ENCODE results near the gene PELI2. TPM values are rescaled to one million over a fixed set of nuclear protein-coding genes. Genes with fewer than 3 reads are reported as not detected.

Gene PELI2
- total RNA-seq, 2 donors from 2014 or later: 11.3 to 11.7 TPM

DNA sequence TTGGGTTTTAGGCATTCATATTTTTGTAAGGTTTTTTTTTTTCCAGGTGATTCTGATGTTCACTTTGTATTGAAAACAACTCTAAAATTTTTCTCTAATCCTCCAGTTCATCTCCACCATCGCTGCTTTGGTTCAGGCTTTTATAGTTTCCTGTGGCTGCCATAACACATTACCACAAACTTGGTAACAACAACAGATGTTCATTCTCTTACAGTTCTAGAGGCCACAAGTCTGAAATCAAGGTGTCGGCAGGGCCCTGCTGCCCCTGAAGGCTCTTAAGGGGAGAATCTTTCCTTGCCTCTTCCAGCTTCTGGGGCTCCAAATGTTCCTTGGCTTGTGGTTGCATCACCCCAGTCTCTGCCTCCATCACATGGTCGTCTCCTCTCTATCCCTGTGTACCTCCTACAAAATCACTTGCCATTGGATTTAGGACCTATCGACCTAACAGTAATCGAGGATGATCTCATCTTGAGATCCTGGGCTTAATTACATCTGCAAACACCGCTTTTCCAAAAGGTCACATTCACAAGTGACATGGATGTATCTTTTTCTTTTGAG is 55.2 kb downstream of the PELI2 start:
- Mint-ChIP-seq H3K36me3 (ENCODE audit: insufficient read depth in 2 of 2) (peaks cover 3 to 4% of the 10 kb centered on the region in 2 donors), H3K27ac (no peak overlapping the region), H3K4me3 (peak overlapping the region; percentile 32 to 54), H3K27me3 (ENCODE audit: low read depth) (no peaks in the 10 kb centered on the region), H3K9me3 (peaks cover 0 to 3% of the 10 kb centered on the region in 2 donors), H3K4me1 (ENCODE audit: low read depth) (peaks cover 50% of the 10 kb centered on the region)
- ATAC-seq (replicated peaks in 1 of 2): peak in 1 of 2 donors; percentile 44
- no peak for DNase-seq

DNA sequence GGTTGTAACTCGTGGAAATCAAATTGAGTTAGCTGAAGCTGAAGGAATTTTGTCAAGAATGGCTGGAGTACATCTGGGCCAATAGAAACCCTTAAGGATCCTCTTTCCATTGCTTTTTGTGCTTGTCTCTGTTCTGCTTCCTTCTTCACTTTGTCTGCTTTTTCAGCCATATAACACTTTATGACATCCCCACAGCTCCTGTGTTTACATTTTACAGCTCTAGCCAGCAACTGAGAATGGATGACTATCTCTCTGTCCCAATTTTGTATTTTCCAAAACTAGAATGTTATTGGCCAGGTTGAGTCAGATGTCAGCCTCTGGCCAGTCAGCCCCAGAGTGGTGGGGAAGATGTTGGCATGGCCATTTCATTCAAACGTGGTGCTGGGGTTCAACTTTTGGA is 57.6 kb downstream of the PELI2 start:
- DNase-seq (no peak), ATAC-seq (replicated peaks in 1 of 2) (no peak)
- Mint-ChIP-seq H3K27me3 (ENCODE audit: low read depth) (no peaks in the 10 kb centered on the region), H3K4me1 (ENCODE audit: low read depth) (peaks cover 40% of the 10 kb centered on the region), H3K4me3 (no peak overlapping the region), H3K27ac (peak overlapping the region; percentile 3), H3K9me3 (peaks cover 0 to 3% of the 10 kb centered on the region in 2 donors), H3K36me3 (ENCODE audit: insufficient read depth in 2 of 2) (peaks cover 3 to 4% of the 10 kb centered on the region in 2 donors)

DNA sequence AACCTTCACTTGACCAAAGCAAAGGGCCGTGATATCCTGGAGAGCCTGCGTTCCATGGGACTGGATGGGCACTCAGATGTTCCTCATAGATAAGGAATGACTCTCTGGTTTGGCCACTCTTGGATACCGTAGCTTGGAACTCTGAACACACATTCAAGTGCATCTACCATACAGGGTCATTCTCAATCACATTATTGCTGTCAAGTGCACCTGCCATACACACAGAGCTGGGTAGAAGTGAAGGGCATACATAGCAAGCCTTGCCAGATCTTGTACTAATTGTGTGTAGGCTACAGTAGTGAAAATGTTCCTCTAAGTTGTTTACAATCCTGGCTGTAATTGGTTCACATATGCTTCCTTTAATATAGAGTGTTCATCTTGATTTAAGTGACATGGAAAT is 58.3 kb downstream of the PELI2 start:
- ATAC-seq (replicated peaks in 1 of 2) (no peak), DNase-seq (no peak)
- Mint-ChIP-seq H3K4me3 (no peak overlapping the region), H3K36me3 (ENCODE audit: insufficient read depth in 2 of 2) (peaks cover 3 to 4% of the 10 kb centered on the region in 2 donors), H3K27ac (no peak overlapping the region), H3K4me1 (ENCODE audit: low read depth) (peaks cover 34% of the 10 kb centered on the region), H3K9me3 (peaks cover 0 to 3% of the 10 kb centered on the region in 2 donors), H3K27me3 (ENCODE audit: low read depth) (no peaks in the 10 kb centered on the region)

DNA sequence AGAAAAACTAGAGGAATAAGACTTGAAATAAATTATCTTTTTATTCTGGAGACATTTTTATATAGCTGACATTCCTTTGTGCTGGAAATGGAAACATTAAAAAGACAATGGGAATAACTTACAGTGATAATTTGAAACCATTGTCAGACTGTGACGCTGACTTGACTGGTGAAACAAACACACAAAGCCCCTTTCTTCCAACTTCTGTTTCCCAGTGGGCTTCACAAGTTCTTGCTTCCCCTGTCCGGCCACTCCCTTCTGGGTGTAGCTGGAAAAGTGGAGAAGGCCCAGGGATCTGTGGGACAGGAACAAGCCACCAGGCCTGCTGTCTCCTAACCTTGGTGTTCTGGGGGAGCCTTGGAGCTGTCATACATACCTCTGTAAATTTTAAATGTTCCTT is 58.8 kb downstream of the PELI2 start:
- Mint-ChIP-seq H3K27ac (no peak overlapping the region), H3K27me3 (ENCODE audit: low read depth) (no peaks in the 10 kb centered on the region)

DNA sequence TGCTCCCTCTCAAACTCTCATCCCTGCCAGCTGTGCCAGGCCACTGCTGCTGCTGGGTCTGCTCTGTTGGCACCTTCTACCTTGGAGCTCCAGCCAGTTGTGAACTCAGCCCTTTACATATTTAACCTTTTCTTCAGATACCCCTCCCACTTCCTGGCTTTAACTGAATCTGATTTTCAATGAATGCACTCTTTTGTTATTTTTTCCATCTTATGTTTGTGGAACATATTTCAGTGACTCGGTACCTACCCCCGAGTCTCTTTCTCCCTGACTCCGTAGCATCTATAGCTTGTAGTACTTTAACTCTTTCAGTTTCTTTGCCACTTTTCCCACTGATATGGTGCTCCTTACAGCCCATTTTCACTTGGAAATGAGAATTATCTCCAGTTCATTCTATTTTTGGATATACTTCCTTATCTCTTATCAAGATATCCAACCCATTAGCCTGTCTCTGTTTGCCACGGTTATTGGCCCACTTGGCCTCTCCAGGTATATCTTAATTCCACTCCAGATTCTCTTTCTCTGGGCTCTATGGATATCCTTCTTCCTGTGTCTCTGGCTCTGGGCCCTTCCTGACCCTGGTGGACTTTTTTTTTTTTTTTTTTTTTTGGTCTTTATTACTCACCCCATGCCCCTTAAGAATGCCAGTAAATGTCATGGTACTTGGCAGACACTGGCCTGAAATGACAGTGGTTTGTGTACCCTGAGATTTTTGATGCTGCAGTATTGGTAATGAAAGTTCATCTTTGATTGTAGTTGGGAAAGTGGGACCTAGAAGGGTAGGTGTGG is 62.7 kb downstream of the PELI2 start:
- ATAC-seq (replicated peaks in 1 of 2) (no peak), DNase-seq (no peak)
- Mint-ChIP-seq H3K36me3 (ENCODE audit: insufficient read depth in 2 of 2) (peaks cover 0 to 1% of the 10 kb centered on the region in 2 donors), H3K27ac (no peak overlapping the region), H3K4me3 (no peak overlapping the region), H3K9me3 (no peaks in the 10 kb centered on the region), H3K4me1 (ENCODE audit: low read depth) (peaks cover 2% of the 10 kb centered on the region), H3K27me3 (ENCODE audit: low read depth) (no peaks in the 10 kb centered on the region)

More for the DNA sequence above, 58.8 kb downstream of the PELI2 start:
- ATAC-seq (replicated peaks in 1 of 2): no peak
- Mint-ChIP-seq H3K4me3 (no peak overlapping the region), H3K9me3 (peaks cover 0 to 3% of the 10 kb centered on the region in 2 donors), H3K36me3 (ENCODE audit: insufficient read depth in 2 of 2) (peaks cover 3 to 4% of the 10 kb centered on the region in 2 donors), H3K4me1 (ENCODE audit: low read depth) (peaks cover 29% of the 10 kb centered on the region)
- DNase-seq: no peak

DNA sequence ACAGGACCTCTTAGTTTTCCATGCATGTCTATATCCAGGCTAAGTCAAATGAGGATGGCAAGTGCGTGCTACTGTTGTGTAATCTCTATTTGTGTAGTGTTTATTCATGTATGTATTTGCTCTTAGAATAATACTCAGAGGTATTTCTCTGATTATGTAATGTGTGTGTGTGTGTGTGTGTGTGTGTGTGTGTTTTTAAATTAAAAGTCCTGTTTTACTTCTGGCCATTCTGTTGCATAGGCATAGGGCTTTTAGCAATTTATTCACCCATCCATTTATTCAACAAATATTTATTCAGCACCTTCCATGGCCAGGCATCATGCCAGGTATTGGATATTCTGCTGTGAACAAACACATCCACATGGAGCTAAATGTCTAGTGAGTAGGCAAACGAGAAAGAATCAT is 63.5 kb downstream of the PELI2 start:
- DNase-seq: no peak
- Mint-ChIP-seq H3K27ac (no peak overlapping the region), H3K27me3 (ENCODE audit: low read depth) (no peaks in the 10 kb centered on the region), H3K9me3 (no peaks in the 10 kb centered on the region), H3K4me3 (no peak overlapping the region), H3K36me3 (ENCODE audit: insufficient read depth in 2 of 2) (peaks cover 0 to 1% of the 10 kb centered on the region in 2 donors), H3K4me1 (ENCODE audit: low read depth) (no peaks in the 10 kb centered on the region)
- ATAC-seq (replicated peaks in 1 of 2): no peak

DNA sequence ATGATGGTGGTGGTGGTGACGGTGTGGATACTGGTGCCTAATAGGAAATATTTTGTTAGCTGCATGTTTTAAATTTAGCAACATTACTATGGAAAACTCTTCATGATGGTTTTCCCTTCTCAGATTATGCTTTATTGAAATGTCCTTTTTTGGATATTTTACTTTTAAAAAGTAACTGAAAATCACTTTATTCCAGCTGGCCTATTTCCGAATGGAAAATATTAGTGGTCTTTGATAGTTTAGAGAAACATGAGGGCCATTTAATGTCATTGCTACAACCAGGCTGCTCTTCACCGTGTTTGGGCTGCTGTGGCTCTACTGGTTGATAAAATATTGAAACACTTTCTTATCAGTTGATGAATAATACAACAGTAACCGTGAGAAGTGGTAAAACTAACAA is 64.2 kb downstream of the PELI2 start:
- Mint-ChIP-seq H3K27ac (no peak overlapping the region), H3K4me1 (ENCODE audit: low read depth) (no peaks in the 10 kb centered on the region), H3K27me3 (ENCODE audit: low read depth) (no peaks in the 10 kb centered on the region), H3K9me3 (no peaks in the 10 kb centered on the region), H3K4me3 (no peak overlapping the region), H3K36me3 (ENCODE audit: insufficient read depth in 2 of 2) (peaks cover 0 to 1% of the 10 kb centered on the region in 2 donors)
- DNase-seq (no peak), ATAC-seq (replicated peaks in 1 of 2) (no peak)

DNA sequence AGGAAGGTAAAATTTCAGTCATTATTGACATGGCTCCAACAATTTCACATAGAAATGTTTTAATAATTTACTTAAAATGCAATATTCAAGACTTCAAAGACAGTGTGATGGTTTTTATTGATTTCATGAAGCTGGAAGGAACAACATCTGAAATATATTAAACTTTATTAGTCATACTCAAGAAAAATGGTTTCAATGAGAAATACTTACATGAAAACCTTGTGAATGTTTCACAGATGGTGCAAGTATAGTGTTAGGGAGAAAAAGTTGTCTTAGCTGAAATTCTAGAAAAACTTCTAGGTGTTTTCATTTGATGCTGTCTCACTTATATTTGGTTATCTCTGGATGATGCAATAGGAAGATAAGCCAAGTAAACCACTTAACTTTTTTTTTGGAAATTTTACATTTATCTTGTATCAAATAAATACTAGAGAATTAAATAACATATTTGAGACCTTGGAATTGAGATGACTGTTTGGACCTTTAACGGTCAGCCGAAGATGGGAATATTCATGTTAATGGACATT is 65.5 kb downstream of the PELI2 start:
- H3K9me3 Mint-ChIP-seq: no peaks in the 10 kb centered on the region
- no peak overlapping the region for H3K27ac Mint-ChIP-seq
- H3K4me1 Mint-ChIP-seq (ENCODE audit: low read depth): no peaks in the 10 kb centered on the region
- no peak overlapping the region for H3K4me3 Mint-ChIP-seq
- ATAC-seq (replicated peaks in 1 of 2): no peak
- DNase-seq: no peak
- H3K27me3 Mint-ChIP-seq (ENCODE audit: low read depth): no peaks in the 10 kb centered on the region
- H3K36me3 Mint-ChIP-seq (ENCODE audit: insufficient read depth in 2 of 2): peaks cover 0 to 1% of the 10 kb centered on the region in 2 donors

DNA sequence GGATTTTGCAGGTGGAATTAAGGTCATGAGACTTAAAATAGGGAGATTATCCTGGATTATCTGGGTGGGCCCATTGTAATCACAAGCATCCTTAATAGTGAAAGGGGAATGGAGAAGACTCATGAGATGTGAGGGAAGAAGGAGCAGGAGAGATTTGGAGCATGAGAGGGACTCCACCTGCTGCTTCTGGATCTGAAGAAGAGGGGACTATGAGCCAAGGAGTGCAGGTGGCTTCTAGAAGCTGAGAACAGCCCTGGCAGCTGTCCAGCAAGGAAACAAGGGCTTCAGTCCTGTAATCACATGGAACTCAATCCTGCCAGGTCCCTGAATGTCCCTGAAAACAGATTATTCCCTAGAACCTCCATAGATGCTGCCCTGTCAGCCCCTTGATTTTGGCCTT is 67.8 kb downstream of the PELI2 start:
- Mint-ChIP-seq H3K4me3 (no peak overlapping the region), H3K27ac (no peak overlapping the region), H3K36me3 (ENCODE audit: insufficient read depth in 2 of 2) (peaks cover 0 to 1% of the 10 kb centered on the region in 2 donors), H3K4me1 (ENCODE audit: low read depth) (no peaks in the 10 kb centered on the region), H3K27me3 (ENCODE audit: low read depth) (no peaks in the 10 kb centered on the region), H3K9me3 (no peaks in the 10 kb centered on the region)
- DNase-seq (no peak), ATAC-seq (replicated peaks in 1 of 2) (no peak)

DNA sequence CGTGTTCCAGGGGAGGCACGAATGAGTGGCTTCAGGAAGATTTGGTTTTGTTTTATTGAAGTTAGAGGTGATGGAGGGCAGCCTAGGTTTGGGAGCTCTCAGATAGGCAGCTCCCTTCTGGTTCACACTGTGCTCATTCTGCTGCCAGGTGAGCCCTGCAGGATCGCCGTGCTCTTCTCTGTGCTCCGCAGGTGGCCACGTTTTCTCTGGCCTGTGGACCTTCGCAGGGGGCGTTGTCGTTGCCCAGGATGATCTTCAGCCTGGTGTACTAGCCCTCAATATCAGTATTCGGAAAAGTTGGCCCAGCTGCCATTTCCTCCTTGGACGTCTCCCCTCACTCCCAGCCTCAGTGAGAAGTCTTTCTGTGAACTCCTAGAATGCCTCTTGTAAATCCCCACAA is 69.5 kb downstream of the PELI2 start:
- Mint-ChIP-seq H3K4me1 (ENCODE audit: low read depth) (no peaks in the 10 kb centered on the region), H3K9me3 (no peaks in the 10 kb centered on the region), H3K27ac (no peak overlapping the region), H3K36me3 (ENCODE audit: insufficient read depth in 2 of 2) (peaks cover 0 to 1% of the 10 kb centered on the region in 2 donors), H3K27me3 (ENCODE audit: low read depth) (no peaks in the 10 kb centered on the region), H3K4me3 (no peak overlapping the region)
- DNase-seq: no peak
- no peak for ATAC-seq (replicated peaks in 1 of 2)

DNA sequence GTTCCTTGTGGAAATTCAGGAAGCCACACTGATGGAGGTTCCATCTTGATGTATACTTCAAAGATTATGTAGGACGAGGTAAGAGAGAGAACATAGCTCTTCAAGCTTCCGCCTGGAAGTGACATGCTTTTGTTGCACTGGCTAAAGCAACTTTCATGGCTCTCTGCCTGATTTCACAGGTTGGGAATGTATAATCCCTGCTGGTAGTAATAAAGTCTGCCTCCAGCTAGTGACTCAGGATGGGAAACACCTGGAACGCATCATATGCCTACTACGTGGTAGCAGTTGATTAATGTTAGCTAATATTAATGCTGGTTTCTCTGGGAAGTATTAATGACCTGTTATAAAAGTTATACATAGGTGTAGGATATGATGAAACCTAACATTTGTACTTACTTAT is 71.1 kb downstream of the PELI2 start:
- ATAC-seq (replicated peaks in 1 of 2) (no peak), DNase-seq (no peak)
- no peaks in the 10 kb centered on the region for H3K9me3 Mint-ChIP-seq
- no peaks in the 10 kb centered on the region for H3K27me3 Mint-ChIP-seq (ENCODE audit: low read depth)
- no peak overlapping the region for H3K27ac Mint-ChIP-seq
- H3K4me1 Mint-ChIP-seq (ENCODE audit: low read depth): peaks cover 6% of the 10 kb centered on the region
- no peaks in the 10 kb centered on the region for H3K36me3 Mint-ChIP-seq (ENCODE audit: insufficient read depth in 2 of 2)
- no peak overlapping the region for H3K4me3 Mint-ChIP-seq

DNA sequence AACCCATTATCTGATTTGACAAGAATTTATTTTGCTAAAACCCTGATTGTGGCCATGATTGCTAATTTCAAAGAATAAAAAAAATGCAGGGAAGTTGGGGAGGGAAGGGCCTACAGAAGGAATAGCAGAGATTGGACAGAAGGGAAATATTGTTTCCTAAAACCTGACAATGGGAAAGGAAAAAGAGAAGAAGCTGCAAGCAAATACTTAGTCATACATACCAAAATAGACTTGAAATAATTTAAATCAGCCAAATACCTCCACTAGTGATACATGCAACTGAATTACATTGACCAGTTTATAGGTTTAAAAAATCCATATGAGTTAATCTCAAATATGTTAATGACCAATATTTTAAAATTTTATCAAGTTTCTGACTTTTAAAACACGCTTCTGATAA is 75.1 kb downstream of the PELI2 start:
- H3K27me3 Mint-ChIP-seq (ENCODE audit: low read depth): no peaks in the 10 kb centered on the region
- H3K4me1 Mint-ChIP-seq (ENCODE audit: low read depth): peaks cover 25% of the 10 kb centered on the region
- DNase-seq (no peak), ATAC-seq (replicated peaks in 1 of 2) (no peak)
- H3K4me3 Mint-ChIP-seq: no peak overlapping the region
- no peaks in the 10 kb centered on the region for H3K9me3 Mint-ChIP-seq
- H3K27ac Mint-ChIP-seq: no peak overlapping the region
- no peaks in the 10 kb centered on the region for H3K36me3 Mint-ChIP-seq (ENCODE audit: insufficient read depth in 2 of 2)

DNA sequence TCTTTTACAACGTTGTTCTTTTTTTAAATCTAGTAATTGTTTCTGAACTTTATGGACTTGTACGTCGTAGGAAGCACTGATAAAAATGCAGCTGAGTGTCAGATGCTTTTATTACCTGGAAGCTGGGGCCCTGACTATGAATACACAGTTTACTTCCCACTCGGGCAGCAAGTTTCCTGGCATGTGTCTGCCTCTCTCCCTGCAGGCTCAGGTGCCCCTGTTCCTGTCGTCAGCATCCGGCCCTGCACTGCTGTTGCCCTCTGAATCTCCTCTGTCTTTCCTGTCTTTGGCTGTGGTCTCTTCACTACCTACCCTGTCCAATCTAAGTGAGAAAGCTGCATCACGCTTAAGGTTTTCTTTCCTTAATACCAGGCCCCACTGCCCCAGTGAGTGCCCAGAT is 75.8 kb downstream of the PELI2 start:
- ATAC-seq (replicated peaks in 1 of 2) (peak in 1 of 2 donors; percentile 43), DNase-seq (no peak)

More for the DNA sequence above, 75.8 kb downstream of the PELI2 start:
- Mint-ChIP-seq H3K4me1 (ENCODE audit: low read depth) (peaks cover 25% of the 10 kb centered on the region), H3K27ac (no peak overlapping the region), H3K9me3 (no peaks in the 10 kb centered on the region), H3K27me3 (ENCODE audit: low read depth) (no peaks in the 10 kb centered on the region), H3K4me3 (no peak overlapping the region), H3K36me3 (ENCODE audit: insufficient read depth in 2 of 2) (no peaks in the 10 kb centered on the region)

Measured in activated T-cell treated with anti-CD3 and anti-CD28 coated beads, Interleukin-2, amount 50 U/mL, for 72 hours (primary cell).